GM19452 (cell line): ENCODE data around the gene ASPSCR1.

Source experiments
- ATAC-seq: cut with Tn5 transposase; IDR thresholded peaks from one replicate; pipeline ENCODE4 v1.9.1; 2021; ENCODE audit not compliant: unreplicated experiment

ASPSCR1 gene

GRCh38 chr17:82064433-82065192 lies 87.2 kb downstream of the ASPSCR1 start:
- ATAC-seq: no peak

- peak; percentile 28 for ATAC-seq
Observed at GRCh38 chr17:82065193-82065637, 87.8 kb downstream of the ASPSCR1 start.

GRCh38 chr17:82065638-82066303 lies 88.3 kb downstream of the ASPSCR1 start, which contains the start of gene DUS1L:
TSS of gene DUS1L (minus strand) at chr17:82065804. CDS start at chr17:82065059, 745 bp downstream.
- ATAC-seq: peak; percentile 65
